H9 (cell line): ENCODE results near the gene CCDC30. TPM values are rescaled to one million over a fixed set of nuclear protein-coding genes. Genes with fewer than 3 reads are reported as not detected.

Experiments
- DNase-seq: peaks from one replicate; pipeline ENCODE4 v3.0.0-alpha.2; 2017
- H2AFZ ChIP-seq: one replicate; pipeline ENCODE4 v1.6.1; 2013; ENCODE audit warnings: mild to moderate bottlenecking, low read length, control low read depth, moderate library complexity
- H2AK5ac ChIP-seq: 2 replicates; pipeline ENCODE4 v1.6.1; 2013; ENCODE audit warnings: low read length, control low read depth, mixed read lengths; ENCODE audit not compliant: insufficient read length
- H2BK120ac ChIP-seq: one replicate; pipeline ENCODE4 v1.6.1; 2013; ENCODE audit warnings: low read depth, mild to moderate bottlenecking, low read length, control low read depth, inconsistent platforms; ENCODE audit not compliant: poor library complexity, severe bottlenecking
- H2BK12ac ChIP-seq: 2 replicates; pipeline ENCODE4 v1.6.1; 2013; ENCODE audit warnings: low read length, control low read depth, mixed read lengths, low read depth; ENCODE audit not compliant: insufficient read length
- H2BK15ac ChIP-seq: 2 replicates; pipeline ENCODE4 v1.6.1; 2013; ENCODE audit warnings: low read depth, low read length, control low read depth
- H2BK20ac ChIP-seq: one replicate; pipeline ENCODE4 v1.6.1; 2013; ENCODE audit warnings: low read depth, mild to moderate bottlenecking, low read length, control low read depth, inconsistent platforms; ENCODE audit not compliant: poor library complexity, severe bottlenecking
- H2BK5ac ChIP-seq: 2 replicates; pipeline ENCODE4 v1.6.1; 2013; ENCODE audit warnings: low read length, control low read depth, mixed read lengths; ENCODE audit not compliant: insufficient read length
- H3K14ac ChIP-seq: 2 replicates; pipeline ENCODE4 v1.6.1; 2013; ENCODE audit warnings: low read length, control low read depth; ENCODE audit not compliant: insufficient read depth
- H3K18ac ChIP-seq: 2 replicates; pipeline ENCODE4 v1.6.1; 2013; ENCODE audit warnings: low read depth, mild to moderate bottlenecking, mixed read lengths, low read length, control low read depth; ENCODE audit not compliant: insufficient read length
- H3K23ac ChIP-seq: 2 replicates; pipeline ENCODE4 v1.6.1; 2013; ENCODE audit warnings: low read length, control low read depth, mixed read lengths, low read depth; ENCODE audit not compliant: insufficient read length
- H3K23me2 ChIP-seq: 2 replicates; pipeline ENCODE4 v1.6.1; 2013; ENCODE audit warnings: low read depth, mild to moderate bottlenecking, mixed read lengths, low read length, control low read depth; ENCODE audit not compliant: insufficient read length, poor library complexity, severe bottlenecking
- H3K27ac ChIP-seq: 2 replicates; pipeline ENCODE4 v1.5.1; 2013; ENCODE audit warnings: low read length, control low read depth, mixed read lengths, low read depth; ENCODE audit not compliant: insufficient read length
- H3K27me3 ChIP-seq: 2 replicates; pipeline ENCODE4 v1.6.1; 2013; ENCODE audit warnings: low read length, control low read depth, inconsistent platforms; ENCODE audit not compliant: insufficient read depth
- H3K4ac ChIP-seq: 2 replicates; pipeline ENCODE4 v1.6.1; 2013; ENCODE audit warnings: low read depth, mild to moderate bottlenecking, control low read depth, inconsistent platforms, low read length, moderate library complexity
- H3K4me1 ChIP-seq: 2 replicates; pipeline ENCODE4 v1.6.1; 2013; ENCODE audit warnings: low read length, control low read depth, inconsistent platforms; ENCODE audit not compliant: insufficient read depth
- H3K4me2 ChIP-seq: 2 replicates; pipeline ENCODE4 v1.6.1; 2013; ENCODE audit warnings: low read length, control low read depth, mixed read lengths; ENCODE audit not compliant: insufficient read length, insufficient read depth
- H3K56ac ChIP-seq: 2 replicates; pipeline ENCODE4 v1.6.1; 2013; ENCODE audit warnings: low read depth, mild to moderate bottlenecking, mixed read lengths, low read length, control low read depth; ENCODE audit not compliant: insufficient read length
- H3K79me1 ChIP-seq: 2 replicates; pipeline ENCODE4 v1.6.1; 2013; ENCODE audit warnings: low read depth, mild to moderate bottlenecking, moderate library complexity, low read length, control low read depth, inconsistent platforms; ENCODE audit not compliant: insufficient read depth, poor library complexity, severe bottlenecking
- H3K79me2 ChIP-seq: 2 replicates; pipeline ENCODE4 v1.6.1; 2013; ENCODE audit warnings: low read length, control low read depth, inconsistent platforms; ENCODE audit not compliant: insufficient read depth
- H3K9ac ChIP-seq: 2 replicates; pipeline ENCODE4 v1.6.1; 2013; ENCODE audit warnings: low read length, control low read depth, mixed read lengths; ENCODE audit not compliant: insufficient read length; ENCODE audit errors: extremely low read depth
- H3K9me3 ChIP-seq: one replicate; pipeline ENCODE4 v1.6.1; 2013; ENCODE audit warnings: low read depth, low read length, inconsistent platforms; ENCODE audit not compliant: control insufficient read depth
- H3T11ph ChIP-seq: one replicate; pipeline ENCODE4 v1.6.1; 2013; ENCODE audit warnings: mild to moderate bottlenecking, low read length, control low read depth, inconsistent platforms
- H4K20me1 ChIP-seq: one replicate; pipeline ENCODE4 v1.6.1; 2013; ENCODE audit not compliant: control insufficient read depth, insufficient read length, insufficient read depth
- H4K5ac ChIP-seq: 2 replicates; pipeline ENCODE4 v1.6.1; 2013; ENCODE audit warnings: low read depth, mild to moderate bottlenecking, mixed read lengths, low read length, control low read depth; ENCODE audit not compliant: insufficient read length
- H4K8ac ChIP-seq: replicated peaks from 2 replicates; pipeline ENCODE4 v1.6.1; 2013; ENCODE audit warnings: low read length, control low read depth, mixed read lengths, low read depth; ENCODE audit not compliant: insufficient read length
- H4K91ac ChIP-seq: 2 replicates; pipeline ENCODE4 v1.6.1; 2013; ENCODE audit warnings: low read depth, mild to moderate bottlenecking, moderate library complexity, mixed read lengths, low read length, control low read depth; ENCODE audit not compliant: insufficient read length
- H3K27ac Mint-ChIP-seq, 3 experiments: 2 replicates in 2 of 3; 3 replicates in 1 of 3; pipeline ENCODE4 v1.8.0; 2020 to 2021; ENCODE audit warnings: mixed read lengths in 3 of 3, mild to moderate bottlenecking in 1 of 3, moderate library complexity in 1 of 3
- H3K27me3 Mint-ChIP-seq: 2 replicates; pipeline ENCODE4 v1.8.0; 2021; ENCODE audit warnings: low read depth, mild to moderate bottlenecking, moderate library complexity, mixed read lengths
- H3K36me3 Mint-ChIP-seq, 3 experiments: 2 replicates in 2 of 3; 3 replicates in 1 of 3; pipeline ENCODE4 v1.8.0; 2020 to 2021; ENCODE audit warnings: low read depth in 3 of 3, mixed read lengths in 3 of 3; ENCODE audit not compliant: insufficient read depth in 1 of 3
- H3K4me1 Mint-ChIP-seq, 2 experiments: 2 replicates each; pipeline ENCODE4 v1.8.0; 2020; ENCODE audit warnings: mixed read lengths in 2 of 2
- H3K4me3 Mint-ChIP-seq, 2 experiments: 2 replicates in 1 of 2; 3 replicates in 1 of 2; pipeline ENCODE4 v1.8.0; 2020 to 2021; ENCODE audit warnings: mild to moderate bottlenecking in 2 of 2, mixed read lengths in 2 of 2, moderate library complexity in 1 of 2
- H3K9me3 Mint-ChIP-seq, 2 experiments: 2 replicates in 1 of 2; 3 replicates in 1 of 2; pipeline ENCODE4 v1.8.0; 2020; ENCODE audit warnings: mild to moderate bottlenecking in 2 of 2, mixed read lengths in 2 of 2, moderate library complexity in 1 of 2
- WGBS: extraction: QIAGEN DNeasy Blood & Tissue Kit; methylation state at CpG from one replicate; pipeline ENCODE4 v1.1.7; 2013; ENCODE audit warnings: missing lambda C conversion rate, low lambda C conversion rate, mixed read lengths; ENCODE audit not compliant: insufficient read length; ENCODE audit errors: extremely low coverage; 5-methylcytosine and 5-hydroxymethylcytosine counted together
- total RNA-seq: library from RNA; stranded (reverse); gene quantifications from 2 replicates; pipeline ENCODE4 v1.2.1, GENCODE V29; 2021
- TF ChIP-seq, protein P1 (sequence below): fragments of 200-600 bp; sonication (generic); conservative IDR thresholded peaks from 3 replicates; pipeline ENCODE4 v1.8.0; 2021; ENCODE audit warnings: antibody characterized with exemption, mild to moderate bottlenecking

CCDC30 gene
- total RNA-seq, 1 experiment from 2014 or later: 1.8 TPM

DNA sequence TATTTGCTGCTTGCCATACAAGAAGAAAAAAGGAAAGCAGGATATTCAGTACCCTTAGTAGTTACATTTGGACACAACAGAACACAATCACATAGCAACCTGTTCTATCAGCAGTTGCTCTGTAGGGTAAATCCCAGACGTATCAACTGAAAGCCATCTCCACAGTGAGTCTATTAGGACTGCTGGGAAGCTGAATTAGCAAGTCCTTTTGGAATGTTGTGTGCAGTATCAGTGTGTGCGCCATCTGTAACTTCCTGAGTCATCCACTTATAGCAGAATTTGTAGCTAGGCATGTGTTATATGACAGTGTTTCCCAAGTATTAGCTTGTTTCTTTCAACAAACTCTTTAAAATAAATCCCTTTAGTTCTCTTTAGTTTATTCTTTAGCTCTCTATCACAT, 21.3 kb downstream of the CCDC30 start:
- Mint-ChIP-seq H3K9me3 (no peaks in the 10 kb centered on the region), H3K27ac (no peak overlapping the region), H3K4me3 (no peak overlapping the region), H3K4me1 (peaks cover 3 to 4% of the 10 kb centered on the region in 2 experiments), H3K36me3 (no peaks in the 10 kb centered on the region), H3K27me3 (peaks cover 6% of the 10 kb centered on the region)
- no peak overlapping the region for H3K9ac ChIP-seq
- no peak overlapping the region for H2BK12ac ChIP-seq
- no peak overlapping the region for H2AFZ ChIP-seq
- no peak overlapping the region for H2BK20ac ChIP-seq
- TF ChIP-seq, protein P1, sequence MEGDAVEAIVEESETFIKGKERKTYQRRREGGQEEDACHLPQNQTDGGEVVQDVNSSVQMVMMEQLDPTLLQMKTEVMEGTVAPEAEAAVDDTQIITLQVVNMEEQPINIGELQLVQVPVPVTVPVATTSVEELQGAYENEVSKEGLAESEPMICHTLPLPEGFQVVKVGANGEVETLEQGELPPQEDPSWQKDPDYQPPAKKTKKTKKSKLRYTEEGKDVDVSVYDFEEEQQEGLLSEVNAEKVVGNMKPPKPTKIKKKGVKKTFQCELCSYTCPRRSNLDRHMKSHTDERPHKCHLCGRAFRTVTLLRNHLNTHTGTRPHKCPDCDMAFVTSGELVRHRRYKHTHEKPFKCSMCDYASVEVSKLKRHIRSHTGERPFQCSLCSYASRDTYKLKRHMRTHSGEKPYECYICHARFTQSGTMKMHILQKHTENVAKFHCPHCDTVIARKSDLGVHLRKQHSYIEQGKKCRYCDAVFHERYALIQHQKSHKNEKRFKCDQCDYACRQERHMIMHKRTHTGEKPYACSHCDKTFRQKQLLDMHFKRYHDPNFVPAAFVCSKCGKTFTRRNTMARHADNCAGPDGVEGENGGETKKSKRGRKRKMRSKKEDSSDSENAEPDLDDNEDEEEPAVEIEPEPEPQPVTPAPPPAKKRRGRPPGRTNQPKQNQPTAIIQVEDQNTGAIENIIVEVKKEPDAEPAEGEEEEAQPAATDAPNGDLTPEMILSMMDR: no peak
- no CpG with 5 or more reads among the region's 2 CpGs for WGBS
- no peaks in the 10 kb centered on the region for H3K4me1 ChIP-seq
- H2AK5ac ChIP-seq: no peak overlapping the region
- no peak overlapping the region for H3K56ac ChIP-seq
- no peak overlapping the region for H3K4ac ChIP-seq
- H2BK5ac ChIP-seq: no peak overlapping the region
- no peak overlapping the region for H4K91ac ChIP-seq
- no peak overlapping the region for H3K27ac ChIP-seq
- H4K8ac ChIP-seq: no peak overlapping the region
- no peaks in the 10 kb centered on the region for H3K79me2 ChIP-seq
- no peak overlapping the region for H3K14ac ChIP-seq
- H4K20me1 ChIP-seq: no peaks in the 10 kb centered on the region
- H3K27me3 ChIP-seq: no peaks in the 10 kb centered on the region
- H2BK15ac ChIP-seq: no peak overlapping the region
- H4K5ac ChIP-seq: no peak overlapping the region
- no peak overlapping the region for H3K4me2 ChIP-seq
- H2BK120ac ChIP-seq: no peak overlapping the region
- no peak for DNase-seq
- H3K23me2 ChIP-seq: peaks cover 2% of the 10 kb centered on the region
- no peak overlapping the region for H3K18ac ChIP-seq
- no peak overlapping the region for H3K23ac ChIP-seq
- no peaks in the 10 kb centered on the region for H3K9me3 ChIP-seq
- H3K79me1 ChIP-seq: no peaks in the 10 kb centered on the region
- no peak overlapping the region for H3T11ph ChIP-seq
